Limb (tissue), 2 donors: ENCODE data around the gene C17orf67.
"Not testable (repeated sequence)": the region's sequence is repeated elsewhere in the genome, so short reads cannot be mapped to it uniquely, and the experiment has no call there.

ENCODE experiments used
- DNase-seq, 2 donors: peaks; one replicate each; pipeline ENCODE4 v3.0.0-alpha.2; 2016; ENCODE audit errors: extremely low spot score in 2 of 2

Gene C17orf67

GRCh38 chr17:56773124-56773523 lies 60.6 kb downstream of the C17orf67 start:
- no peak for DNase-seq

- no peak for DNase-seq
Measured at GRCh38 chr17:56772442-56772841, 61.3 kb downstream of the C17orf67 start.

DNA sequence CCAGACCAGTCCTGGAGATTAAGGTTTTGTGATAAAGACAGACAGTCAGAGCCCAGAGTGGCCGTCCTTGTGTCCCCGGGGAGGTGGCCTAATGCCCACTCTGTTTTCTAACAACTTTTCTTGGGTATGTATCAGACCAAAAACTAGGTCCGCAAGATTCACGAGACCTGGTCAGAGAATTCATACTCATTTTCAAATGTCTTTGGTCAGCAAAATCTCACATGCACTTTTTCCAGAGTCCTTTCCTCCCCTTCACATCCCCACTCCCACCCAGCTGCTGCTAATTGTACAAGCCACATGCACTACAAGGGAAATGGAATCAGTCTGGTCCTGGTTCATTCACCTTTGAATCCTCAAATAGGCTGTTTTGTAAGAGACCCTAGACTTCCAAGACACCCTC lies 61.7 kb downstream of the C17orf67 start:
- no peak for DNase-seq

GRCh38 chr17:56771563-56771962 lies 62.2 kb downstream of the C17orf67 start:
- no peak for DNase-seq

DNA sequence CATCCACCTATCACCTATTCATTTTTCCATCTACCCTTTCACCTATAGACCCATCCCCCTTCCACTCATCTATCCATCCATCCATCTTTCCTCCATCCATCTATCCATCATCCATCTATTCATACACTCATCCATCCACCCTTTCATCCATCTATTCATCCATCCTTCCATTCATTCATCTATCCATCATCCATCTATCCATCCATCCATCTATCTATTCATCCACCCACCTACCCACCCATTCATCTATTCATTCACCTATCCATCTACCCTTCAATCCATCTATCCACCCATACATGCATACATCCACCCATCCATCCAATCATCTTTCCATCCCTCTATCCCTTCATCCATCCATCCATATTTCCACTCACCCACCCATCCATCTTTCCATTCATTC lies 63.3 kb downstream of the C17orf67 start:
- no peak for DNase-seq

- no peak for DNase-seq
Measured at GRCh38 chr17:56765449-56765848, 68.3 kb downstream of the C17orf67 start.

DNA sequence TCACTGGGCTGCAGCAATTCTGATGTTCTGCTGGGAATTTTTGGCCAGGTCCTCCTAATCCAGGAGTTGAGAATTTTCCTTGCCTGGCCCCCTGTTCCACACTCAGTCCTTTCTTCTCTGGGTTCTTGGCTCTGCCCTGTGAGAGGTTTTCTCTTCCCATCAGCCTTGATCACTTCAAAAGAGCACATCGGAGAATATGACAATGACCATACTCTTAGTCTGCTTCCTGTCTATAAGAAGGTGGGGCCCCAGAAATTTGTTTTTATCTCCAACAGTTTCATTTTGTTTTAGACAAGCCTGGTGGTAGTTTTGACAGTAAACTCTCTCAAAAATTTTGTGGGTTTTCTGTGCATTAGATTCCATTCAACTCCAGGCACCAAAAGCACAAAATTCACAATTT lies 70.7 kb downstream of the C17orf67 start:
- DNase-seq: no peak

GRCh38 chr17:56762144-56762543 lies 71.6 kb downstream of the C17orf67 start:
- DNase-seq: no peak

DNA sequence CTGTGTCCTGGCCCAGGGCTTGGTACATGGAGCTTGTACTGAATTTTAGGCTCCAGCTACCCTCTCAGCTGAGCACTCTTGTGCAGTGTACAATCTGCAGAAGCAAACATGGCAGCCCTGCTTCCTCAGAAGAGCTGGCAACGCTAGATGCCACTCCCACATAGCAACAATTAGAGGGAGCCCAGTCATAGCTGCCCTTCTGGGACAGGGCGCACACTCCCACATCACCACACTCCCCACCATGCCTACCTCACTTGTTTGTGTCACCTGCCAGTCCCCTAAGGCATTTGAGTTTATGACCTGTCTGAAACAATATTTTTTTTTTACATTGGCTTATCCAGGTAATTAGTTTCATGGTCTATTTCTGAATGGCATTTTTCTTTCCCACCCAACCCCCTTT lies 72.3 kb downstream of the C17orf67 start:
- DNase-seq: no peak

DNA sequence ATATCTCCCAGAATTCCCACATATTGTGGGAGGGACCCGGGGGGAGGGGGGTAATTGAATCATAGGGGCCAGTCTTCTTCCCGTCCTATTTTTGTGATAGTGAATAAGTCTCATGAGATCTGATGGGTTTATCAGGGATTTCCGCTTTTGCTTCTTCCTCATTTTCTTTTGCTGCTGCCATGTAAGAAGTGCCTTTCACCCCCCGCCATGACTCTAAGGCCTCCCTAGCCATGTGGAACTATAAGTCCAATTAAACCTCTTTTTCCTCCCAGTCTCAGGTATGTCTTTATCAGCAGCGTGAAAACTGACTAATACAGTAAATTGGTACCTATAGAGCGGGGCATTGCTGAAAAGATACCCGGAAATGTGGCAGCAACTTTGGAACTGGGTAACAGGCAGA lies 76.1 kb downstream of the C17orf67 start:
- DNase-seq: not testable (repeated sequence)

DNA sequence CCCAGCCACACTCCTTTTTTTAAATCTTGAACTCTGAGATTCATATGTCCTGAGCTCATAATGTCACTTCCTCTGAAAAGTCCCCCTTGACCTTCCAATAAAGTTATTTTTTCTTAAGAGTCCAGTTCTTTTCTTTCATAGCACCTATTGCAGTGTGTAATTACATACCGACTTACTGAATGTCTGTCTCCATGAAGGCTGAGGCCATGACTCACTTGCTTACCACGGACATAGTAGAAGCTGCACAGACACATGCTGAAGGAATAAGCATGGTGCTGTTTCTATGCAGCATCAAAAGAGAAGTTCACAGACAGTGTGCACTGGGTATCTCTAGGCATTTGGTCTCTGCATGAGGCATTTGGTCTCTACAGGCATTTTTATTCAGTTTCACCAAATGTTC lies 77.2 kb downstream of the C17orf67 start:
- DNase-seq: no peak

GRCh38 chr17:56755310-56755709 lies 78.4 kb downstream of the C17orf67 start:
- DNase-seq: no peak

- DNase-seq: no peak
Measured at GRCh38 chr17:56754523-56755208, 79.1 kb downstream of the C17orf67 start.

GRCh38 chr17:56752263-56752836 lies 81.4 kb downstream of the C17orf67 start:
- DNase-seq: no peak

- DNase-seq: no peak
Measured at GRCh38 chr17:56751145-56751738, 82.5 kb downstream of the C17orf67 start.

- no peak for DNase-seq
Measured at GRCh38 chr17:56744721-56745120, 89.0 kb downstream of the C17orf67 start.

DNA sequence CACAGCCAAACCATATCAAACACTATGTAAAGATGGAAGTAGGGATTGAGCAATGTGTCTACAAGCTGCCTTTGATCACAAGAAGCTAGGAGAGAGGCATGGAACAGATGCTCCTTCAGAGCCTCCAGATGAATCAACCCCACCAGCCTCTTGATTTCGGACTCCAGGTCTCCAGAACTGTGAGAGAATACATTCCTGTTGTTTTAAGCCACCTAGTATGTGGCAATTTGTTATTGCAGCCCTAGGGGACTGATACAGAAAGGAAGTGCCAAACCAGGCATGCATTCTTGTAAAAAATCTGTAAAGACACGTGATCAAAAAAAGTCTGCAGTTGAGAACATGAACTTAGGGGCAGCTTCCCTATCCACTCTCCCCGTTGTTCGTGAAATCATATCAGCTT lies 91.1 kb downstream of the C17orf67 start:
- no peak for DNase-seq
